COLO829 (cell line): ENCODE data around the gene METTL2B.
A peak's percentile ranks its signal among the peaks of the same experiment; 100 is the strongest.
"Not testable (repeated sequence)": the region's sequence is repeated elsewhere in the genome, so short reads cannot be mapped to it uniquely, and the experiment has no call there.

Experiments
- DNase-seq: peaks from one replicate; pipeline ENCODE4 v3.0.0; 2012; ENCODE audit warnings: low spot score

The METTL2B gene

DNA sequence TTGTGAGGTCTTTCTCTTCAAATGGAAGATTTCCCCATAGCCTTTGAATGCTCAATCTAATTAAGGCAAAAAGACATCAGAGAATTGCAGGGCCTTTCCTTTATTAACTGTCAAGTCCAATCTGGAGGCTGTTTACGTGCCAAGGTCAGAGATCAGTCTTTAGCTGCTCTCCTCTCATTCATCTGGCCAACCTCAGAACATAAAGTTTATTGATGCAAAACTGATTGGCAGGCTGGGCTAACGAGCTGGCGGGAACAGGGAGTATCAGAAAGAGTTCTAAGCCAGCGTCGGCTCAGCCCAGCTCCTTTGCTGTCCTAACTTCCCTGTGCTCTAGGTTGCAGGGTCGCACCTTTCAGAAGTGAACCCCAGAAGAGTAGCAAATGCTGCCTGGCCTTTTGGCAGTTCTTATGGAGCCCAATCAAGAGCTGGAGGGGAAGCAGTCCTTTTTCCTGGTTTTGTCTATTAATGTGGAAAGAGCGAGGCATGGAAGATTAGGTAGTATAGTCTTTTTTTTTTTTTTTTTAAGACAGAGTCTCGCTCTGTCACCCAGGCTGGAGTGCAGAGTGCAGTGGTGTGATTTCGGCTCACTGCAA is 47.5 kb downstream of the METTL2B start:
- DNase-seq = not testable (repeated sequence)

DNA sequence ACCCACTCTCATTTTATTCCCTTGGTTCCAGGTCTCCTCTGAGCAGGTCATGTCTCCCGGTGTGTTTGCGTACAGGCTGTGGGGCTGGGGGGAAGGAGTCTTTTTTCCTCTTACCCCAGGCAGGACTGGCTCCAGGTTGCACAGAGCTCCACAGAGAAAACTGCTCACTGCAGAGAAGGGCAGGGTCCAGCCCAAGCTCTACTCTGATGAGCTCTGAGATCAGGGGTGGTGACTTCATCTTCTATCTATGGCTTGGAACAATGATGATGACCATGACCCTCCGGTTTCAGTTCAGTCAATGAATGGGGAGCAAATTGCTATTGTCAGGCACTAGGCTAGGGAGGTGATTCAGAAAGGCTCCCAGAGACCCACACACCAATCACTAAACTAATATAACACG is 49.0 kb downstream of the METTL2B start:
- not testable (repeated sequence) for DNase-seq

DNA sequence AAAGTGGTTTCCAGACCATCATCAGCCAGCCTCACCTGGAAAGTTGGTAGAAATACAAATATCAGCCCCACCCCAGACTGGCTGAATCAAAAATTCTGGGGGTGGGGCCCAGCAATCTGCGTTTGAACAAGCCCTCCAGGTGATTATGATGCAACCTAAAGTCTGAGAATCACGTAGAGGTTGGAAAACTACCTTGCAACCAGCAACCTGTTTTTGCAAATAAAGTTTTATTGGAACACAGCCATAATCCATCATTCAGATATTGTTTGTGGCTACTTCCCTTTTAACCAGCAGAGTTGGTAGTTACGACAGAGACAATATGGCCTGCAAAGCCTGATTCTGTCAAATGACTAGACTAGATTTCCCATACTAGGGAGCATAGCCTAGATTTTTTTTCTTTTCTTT is 49.5 kb downstream of the METTL2B start:
- DNase-seq = not testable (repeated sequence)

DNA sequence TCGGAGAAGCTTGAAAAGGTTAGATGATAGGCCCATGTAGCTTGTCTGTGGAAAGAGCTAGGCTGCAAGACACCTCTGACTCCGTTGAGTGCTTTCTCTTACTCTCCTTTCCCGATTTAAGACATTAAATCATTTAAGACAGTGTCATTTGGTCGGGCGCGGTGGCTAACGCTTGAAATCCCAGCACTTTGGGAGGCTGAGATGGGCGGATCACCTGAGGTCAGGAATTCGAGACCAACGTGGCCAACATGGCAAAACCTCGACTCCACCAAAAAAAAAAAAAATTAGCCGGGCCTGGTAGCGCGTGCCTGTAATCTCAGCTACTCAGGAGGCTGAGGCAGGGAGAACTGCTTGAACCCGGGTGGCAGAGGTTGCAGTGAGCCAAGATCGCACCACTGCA is 52.6 kb downstream of the METTL2B start:
- DNase-seq = not testable (repeated sequence)

DNA sequence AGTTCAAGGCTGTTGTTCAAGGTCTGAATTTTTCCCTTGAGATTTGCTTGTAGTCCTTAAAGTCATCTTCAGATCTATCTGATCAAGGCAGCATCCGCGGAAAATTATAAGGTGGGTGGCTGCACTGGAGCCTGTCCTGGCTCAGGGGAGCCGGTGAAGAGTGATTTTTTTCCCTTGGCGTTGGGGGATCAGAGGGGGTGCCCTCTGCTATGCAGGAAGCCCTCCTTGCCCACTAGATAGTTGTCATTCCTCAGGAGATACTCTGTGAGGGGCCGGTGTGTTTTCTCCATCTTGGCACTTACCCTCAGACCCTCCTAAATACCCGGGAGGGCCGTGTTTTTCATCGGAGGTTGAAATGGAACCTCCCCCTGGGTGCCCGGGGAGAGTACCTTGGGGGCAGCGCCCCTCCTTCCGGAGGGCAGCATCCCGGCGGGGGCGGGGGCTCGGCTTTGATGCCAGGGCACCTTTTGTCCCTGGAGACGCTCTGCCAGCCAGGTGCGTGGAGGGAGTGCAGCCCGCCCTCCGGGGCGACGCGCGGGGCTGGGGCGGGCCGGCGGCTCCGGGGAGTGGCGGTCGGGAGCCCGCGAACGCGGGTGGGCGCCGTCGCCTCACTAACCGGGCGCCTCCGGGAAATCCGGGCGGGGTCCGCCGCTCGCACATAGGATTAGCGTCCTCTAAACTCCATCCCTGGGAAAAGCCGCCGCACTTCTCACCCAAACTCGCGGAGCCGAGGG is 53.7 kb downstream of the METTL2B start:
- peak; percentile 30 for DNase-seq

DNA sequence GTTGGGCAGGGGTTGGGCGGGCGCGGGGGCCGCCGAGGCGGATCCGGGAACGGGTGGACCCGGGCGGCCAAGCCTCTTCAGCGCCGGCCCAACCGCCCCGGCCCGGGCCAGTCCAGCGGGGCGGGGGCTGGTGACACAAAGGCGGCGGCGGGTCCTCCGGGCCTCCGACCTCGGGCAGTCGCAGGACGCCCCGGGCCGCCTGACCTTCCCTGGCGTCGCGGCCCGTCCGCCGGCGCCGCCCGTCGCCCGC is 54.2 kb downstream of the METTL2B start:
- no peak for DNase-seq

DNA sequence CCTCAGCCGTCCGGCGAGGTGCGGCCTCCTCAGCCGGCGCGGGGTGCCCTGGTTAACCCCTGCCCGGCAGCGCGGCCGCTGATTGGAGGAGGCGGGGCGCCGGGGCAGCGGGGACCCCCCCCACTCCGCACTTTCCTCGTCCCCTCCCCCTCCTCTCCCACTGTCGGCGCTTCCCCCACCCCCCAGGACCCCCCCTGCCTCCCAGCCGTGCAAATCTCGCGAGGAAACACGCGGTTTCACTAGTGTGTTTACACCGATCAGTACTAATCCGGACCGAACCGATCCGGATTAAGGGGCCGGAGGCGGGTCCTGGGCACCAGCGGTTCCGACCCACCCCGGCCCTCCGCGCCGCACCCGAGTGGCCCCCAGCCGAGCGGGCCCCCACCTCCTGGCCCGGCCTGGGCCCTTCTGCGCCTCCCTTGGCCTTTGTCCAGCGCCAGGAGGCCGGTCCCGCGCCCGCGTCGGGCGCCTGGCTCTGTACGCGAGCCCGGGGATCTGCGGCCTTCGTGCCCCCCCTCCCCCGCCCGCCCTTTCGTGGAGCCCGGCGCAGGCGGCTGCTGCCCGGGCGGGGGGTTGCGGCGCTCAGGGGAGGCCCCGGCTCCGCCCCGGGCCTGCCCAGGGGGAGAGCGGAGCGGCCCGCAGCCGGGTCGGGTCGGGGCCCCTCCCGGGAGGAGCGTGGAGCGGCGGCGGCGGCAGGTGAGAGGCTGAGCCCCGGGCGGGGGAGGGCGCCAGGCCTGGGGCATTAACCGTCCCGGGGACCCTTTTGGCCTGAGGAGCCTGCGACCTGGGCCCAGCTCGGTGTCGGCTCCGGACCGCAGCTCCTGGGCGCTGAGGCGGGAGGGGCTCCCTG is 54.8 kb downstream of the METTL2B start:
- DNase-seq = peak; percentile 96

DNA sequence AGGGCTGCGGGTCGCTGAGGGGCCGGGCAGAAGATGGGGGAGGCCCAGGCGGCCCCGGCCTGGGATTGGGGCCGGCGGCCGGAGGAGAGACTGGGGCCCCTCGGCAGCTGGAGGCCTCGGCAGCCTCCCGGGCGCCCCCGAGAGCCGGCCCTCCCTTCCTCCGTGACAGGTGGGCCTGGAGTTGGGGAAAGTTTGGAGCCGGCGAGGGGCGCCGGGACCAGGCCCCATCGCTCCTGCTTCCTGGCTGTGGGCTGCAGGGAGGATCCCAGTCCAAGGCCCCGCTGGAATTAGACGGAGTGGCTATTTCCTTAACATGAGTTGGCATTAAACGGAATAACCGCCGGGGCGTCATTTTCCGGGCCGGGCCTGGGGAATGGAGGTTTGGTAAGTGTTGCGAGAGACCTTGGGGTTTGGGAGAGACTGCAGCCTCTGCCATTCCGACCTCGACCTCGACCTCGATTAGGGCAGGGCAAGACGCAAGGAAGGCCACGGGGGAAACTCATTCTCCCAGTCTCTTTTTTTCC is 55.5 kb downstream of the METTL2B start:
- DNase-seq = peak; percentile 28

DNA sequence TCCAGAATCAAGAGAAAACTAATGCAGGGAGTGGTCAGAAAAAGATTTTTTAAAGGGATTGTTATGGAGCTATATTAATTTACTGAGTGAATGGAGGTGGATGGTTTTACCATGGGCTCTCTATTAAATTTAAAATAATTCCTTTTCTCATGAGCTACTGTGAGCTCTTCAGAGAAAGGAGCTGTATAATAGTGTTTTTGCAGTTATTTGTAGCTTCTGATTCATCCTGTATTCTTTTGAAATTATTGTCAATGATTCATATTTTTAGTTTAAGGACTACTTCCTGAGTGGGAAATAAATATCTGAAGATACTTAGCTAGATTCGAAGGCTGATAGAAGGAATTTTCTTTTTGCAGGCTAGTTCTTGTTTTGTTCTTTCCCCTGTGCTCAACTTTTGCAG is 56.4 kb downstream of the METTL2B start:
- DNase-seq = not testable (repeated sequence)

DNA sequence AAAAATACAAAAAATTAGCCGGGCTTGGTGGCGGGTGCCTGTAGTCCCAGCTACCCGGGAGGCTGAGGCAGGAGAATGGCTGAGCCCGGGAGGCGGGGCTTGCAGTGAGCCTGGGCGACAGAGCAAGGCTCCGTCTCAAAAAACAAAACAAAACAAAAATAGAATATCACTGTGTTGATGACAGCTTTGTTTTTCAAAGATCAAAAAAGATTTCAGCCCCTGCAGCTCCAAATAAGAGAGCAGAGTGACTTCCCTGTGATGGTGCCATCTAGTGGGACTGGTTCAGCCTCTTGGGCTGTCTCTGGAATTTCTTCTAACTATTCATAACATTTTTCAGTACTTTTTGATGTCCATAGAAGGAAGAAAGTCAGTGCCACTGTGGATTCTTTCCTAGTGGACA is 60.9 kb downstream of the METTL2B start:
- DNase-seq = not testable (repeated sequence)

DNA sequence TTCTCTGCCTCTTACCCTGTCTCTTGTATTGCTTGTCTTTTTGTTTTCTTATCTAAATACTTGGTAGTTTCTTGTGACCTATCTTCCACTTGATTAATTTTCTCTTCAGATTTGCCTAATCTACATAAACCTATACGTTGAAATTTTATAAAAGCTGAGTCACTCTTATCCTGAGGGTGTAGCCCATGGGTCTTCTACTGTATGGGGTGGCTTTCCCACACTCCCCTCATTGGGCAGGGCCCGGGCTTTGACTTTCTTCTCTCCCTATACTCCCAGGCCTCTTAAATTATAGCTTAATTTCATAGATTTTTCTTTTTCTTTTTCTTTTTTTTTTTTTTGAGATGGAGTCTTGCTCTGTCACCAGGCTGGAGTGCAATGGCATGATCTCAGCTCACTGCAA is 66.0 kb downstream of the METTL2B start:
- DNase-seq = not testable (repeated sequence)

DNA sequence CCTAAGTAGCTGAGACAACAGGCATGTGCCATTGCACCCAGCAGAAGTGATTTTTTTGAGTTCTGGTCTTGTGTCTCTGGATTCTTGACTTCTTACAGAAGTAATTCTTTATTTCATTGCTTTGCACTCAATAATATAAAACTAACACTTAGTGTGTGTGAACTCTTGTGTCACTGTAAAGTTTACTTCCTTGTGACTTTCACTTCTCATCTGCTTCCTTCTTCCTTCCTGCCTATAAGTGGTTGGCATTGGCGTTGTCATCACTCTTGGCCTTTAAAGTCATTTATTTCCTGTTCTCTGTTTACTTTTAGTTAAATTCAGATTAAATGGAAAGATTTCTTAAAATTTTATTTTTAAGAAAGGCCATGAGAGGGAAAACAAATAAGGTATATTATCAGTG is 66.8 kb downstream of the METTL2B start:
- not testable (repeated sequence) for DNase-seq

DNA sequence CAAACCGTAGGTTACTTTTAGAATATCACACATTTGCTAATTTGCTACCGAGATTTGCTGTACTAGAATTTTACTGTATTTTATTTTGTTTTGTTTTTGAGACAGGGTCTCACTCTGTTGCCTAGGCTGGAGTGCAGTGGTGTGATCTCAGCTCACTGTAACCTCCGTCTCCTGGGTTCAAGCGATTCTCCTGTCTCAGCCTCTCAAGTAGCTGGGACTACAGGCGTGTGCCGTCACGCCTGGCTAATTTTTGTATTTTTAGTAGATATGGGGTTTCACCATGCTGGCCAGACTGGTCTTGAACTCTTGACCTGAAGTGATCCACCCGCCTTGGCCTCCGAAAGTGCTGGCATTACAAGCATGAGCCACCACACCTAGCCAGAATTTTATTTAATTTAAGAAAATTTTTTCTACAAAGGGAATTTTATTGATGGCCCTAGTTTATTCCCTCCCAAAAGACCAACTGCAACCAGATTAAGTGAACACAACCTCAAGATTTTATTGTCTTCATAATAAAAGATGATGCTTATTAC is 69.8 kb downstream of the METTL2B start:
- DNase-seq = not testable (repeated sequence)

DNA sequence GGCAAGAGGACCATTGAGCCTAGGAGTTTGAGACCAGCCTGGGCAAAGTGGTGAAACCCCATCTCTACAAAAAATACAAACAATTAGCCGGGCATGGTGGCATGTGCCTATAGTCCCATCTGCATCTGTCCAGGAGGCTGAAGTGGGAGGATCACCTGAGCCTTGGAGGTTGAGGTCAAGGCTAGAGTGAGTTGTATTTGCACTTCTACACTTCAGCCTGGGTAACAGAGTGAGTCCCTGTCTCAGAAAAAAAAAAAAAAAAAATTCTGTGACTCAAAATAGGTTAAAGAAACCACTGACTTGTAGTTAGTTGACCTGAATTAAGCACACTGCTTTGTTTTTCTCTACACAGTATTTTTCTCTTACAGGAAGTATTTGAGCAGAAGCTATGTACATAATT is 74.4 kb downstream of the METTL2B start:
- DNase-seq = no peak

DNA sequence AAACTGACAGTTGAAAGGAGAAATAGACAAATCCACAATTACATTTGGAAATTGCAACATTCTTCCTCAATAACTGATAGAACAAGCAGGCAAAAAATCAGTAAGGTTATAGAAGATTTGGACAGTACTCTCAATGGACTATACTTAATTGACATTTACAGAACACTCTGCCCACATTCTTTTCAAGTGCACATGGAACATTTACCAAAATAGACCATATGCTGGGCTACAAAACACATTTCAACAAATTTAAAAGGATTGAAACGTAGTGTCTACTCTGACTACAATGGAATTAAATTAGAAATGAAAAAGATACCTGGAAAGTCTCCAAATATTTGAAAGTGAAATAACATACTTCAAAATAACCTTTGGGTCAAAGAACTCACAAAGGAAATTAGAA is 77.8 kb downstream of the METTL2B start:
- not testable (repeated sequence) for DNase-seq
